Measurements from ENCODE around the gene TCF15. TPM values are rescaled to one million over a fixed set of nuclear protein-coding genes. Genes with fewer than 3 reads are reported as not detected.

TCF15 gene
- total and polyA plus RNA-seq, 2 of the 13 experiments (the other 11 are each of a cell fraction or from before 2014, with no cell fraction given): not detected

DNA sequence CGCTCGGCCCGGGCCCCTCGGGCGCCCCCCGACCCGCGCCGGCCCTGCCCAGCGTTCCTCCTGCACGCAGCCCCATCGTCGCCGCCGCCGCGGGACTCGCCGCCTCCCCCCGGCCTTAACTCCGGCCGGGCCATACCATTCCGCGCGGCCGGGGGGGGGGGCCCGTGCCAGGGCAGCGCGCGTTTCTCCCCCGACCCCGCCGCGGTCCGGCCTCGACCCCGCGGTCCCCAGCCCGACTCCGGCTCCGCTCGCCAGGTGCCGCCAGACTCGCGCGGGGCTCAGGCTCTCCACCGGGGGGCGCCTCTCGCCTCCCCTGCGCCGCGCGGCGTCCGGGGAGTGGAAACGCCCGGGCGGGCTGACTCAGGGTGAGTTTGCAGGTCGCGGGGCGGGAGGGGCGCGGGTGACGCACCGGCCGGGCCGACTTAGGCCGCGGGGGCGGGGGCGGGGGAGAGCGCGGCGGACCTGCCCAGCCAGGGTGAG lies 43.0 kb upstream of the TCF15 start, which contains the start of gene SRXN1 (continued):
- 0 out of 2 replicates have a peak, but pooled peaks have one; percentile 7 for TF ChIP-seq ZBTB33 (CRISPR knock-in tag; IDR thresholded peaks at IDR 0.05)
- no peak for TF ChIP-seq LCORL (IDR thresholded peaks at IDR 0.05)
- no peak for TF ChIP-seq LCORL (CRISPR knock-in tag; IDR thresholded peaks at IDR 0.05)
- TF ChIP-seq ZNF557 (CRISPR knock-in tag; IDR thresholded peaks at IDR 0.05): no peak
- no peak for TF ChIP-seq RFX1 (IDR thresholded peaks at IDR 0.05)
- TF ChIP-seq, protein P1, sequence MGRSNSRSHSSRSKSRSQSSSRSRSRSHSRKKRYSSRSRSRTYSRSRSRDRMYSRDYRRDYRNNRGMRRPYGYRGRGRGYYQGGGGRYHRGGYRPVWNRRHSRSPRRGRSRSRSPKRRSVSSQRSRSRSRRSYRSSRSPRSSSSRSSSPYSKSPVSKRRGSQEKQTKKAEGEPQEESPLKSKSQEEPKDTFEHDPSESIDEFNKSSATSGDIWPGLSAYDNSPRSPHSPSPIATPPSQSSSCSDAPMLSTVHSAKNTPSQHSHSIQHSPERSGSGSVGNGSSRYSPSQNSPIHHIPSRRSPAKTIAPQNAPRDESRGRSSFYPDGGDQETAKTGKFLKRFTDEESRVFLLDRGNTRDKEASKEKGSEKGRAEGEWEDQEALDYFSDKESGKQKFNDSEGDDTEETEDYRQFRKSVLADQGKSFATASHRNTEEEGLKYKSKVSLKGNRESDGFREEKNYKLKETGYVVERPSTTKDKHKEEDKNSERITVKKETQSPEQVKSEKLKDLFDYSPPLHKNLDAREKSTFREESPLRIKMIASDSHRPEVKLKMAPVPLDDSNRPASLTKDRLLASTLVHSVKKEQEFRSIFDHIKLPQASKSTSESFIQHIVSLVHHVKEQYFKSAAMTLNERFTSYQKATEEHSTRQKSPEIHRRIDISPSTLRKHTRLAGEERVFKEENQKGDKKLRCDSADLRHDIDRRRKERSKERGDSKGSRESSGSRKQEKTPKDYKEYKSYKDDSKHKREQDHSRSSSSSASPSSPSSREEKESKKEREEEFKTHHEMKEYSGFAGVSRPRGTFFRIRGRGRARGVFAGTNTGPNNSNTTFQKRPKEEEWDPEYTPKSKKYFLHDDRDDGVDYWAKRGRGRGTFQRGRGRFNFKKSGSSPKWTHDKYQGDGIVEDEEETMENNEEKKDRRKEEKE (IDR thresholded peaks at IDR 0.05): no peak
- peak; percentile 40 for TF ChIP-seq PAX8 (CRISPR knock-in tag; IDR thresholded peaks at IDR 0.05; ENCODE audit: borderline replicate concordance)
- TF ChIP-seq, protein P2, sequence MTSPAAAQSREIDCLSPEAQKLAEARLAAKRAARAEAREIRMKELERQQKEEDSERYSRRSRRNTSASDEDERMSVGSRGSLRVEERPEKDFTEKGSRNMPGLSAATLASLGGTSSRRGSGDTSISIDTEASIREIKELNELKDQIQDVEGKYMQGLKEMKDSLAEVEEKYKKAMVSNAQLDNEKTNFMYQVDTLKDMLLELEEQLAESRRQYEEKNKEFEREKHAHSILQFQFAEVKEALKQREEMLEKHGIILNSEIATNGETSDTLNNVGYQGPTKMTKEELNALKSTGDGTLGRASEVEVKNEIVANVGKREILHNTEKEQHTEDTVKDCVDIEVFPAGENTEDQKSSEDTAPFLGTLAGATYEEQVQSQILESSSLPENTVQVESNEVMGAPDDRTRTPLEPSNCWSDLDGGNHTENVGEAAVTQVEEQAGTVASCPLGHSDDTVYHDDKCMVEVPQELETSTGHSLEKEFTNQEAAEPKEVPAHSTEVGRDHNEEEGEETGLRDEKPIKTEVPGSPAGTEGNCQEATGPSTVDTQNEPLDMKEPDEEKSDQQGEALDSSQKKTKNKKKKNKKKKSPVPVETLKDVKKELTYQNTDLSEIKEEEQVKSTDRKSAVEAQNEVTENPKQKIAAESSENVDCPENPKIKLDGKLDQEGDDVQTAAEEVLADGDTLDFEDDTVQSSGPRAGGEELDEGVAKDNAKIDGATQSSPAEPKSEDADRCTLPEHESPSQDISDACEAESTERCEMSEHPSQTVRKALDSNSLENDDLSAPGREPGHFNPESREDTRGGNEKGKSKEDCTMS (CRISPR knock-in tag; conservative IDR thresholded peaks at IDR 0.05): no peak
- TF ChIP-seq EZH2 (conservative IDR thresholded peaks at IDR 0.05; ENCODE audit: low read depth, low read length): no peak
- peak; percentile 13 for TF ChIP-seq TEAD3 (CRISPR knock-in tag; optimal IDR thresholded peaks at IDR 0.05; ENCODE audit: borderline replicate concordance)
- TF ChIP-seq, protein P3, sequence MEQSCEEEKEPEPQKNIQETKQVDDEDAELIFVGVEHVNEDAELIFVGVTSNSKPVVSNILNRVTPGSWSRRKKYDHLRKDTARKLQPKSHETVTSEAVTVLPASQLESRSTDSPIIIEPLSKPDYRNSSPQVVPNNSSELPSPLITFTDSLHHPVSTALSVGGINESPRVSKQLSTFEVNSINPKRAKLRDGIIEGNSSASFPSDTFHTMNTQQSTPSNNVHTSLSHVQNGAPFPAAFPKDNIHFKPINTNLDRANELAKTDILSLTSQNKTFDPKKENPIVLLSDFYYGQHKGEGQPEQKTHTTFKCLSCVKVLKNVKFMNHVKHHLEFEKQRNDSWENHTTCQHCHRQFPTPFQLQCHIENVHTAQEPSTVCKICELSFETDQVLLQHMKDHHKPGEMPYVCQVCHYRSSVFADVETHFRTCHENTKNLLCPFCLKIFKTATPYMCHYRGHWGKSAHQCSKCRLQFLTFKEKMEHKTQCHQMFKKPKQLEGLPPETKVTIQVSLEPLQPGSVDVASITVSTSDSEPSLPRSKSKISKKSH (CRISPR knock-in tag; IDR thresholded peaks at IDR 0.05; ENCODE audit: borderline replicate concordance): 0 out of 2 replicates have a peak, but pooled peaks have one; percentile 45
- TF ChIP-seq PHF8 (CRISPR knock-in tag; IDR thresholded peaks at IDR 0.05): peak; percentile 56; the same call in 1 of the 2 replicates
- no peak for TF ChIP-seq TERF1 (CRISPR knock-in tag; IDR thresholded peaks at IDR 0.05)
- TF ChIP-seq, protein P4, sequence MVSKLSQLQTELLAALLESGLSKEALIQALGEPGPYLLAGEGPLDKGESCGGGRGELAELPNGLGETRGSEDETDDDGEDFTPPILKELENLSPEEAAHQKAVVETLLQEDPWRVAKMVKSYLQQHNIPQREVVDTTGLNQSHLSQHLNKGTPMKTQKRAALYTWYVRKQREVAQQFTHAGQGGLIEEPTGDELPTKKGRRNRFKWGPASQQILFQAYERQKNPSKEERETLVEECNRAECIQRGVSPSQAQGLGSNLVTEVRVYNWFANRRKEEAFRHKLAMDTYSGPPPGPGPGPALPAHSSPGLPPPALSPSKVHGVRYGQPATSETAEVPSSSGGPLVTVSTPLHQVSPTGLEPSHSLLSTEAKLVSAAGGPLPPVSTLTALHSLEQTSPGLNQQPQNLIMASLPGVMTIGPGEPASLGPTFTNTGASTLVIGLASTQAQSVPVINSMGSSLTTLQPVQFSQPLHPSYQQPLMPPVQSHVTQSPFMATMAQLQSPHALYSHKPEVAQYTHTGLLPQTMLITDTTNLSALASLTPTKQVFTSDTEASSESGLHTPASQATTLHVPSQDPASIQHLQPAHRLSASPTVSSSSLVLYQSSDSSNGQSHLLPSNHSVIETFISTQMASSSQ (IDR thresholded peaks at IDR 0.05; ENCODE audit: low read depth): no peak
- TF ChIP-seq, protein P4 (CRISPR knock-in tag; IDR thresholded peaks at IDR 0.05; ENCODE audit: borderline replicate concordance): peak; percentile 65

Data from HepG2 (cell line).